IPS-18c (cell line): ENCODE measurements around the gene UBAC1.

Experiments
- H3K4me3 ChIP-seq: 2 replicates; pipeline ENCODE4 v1.7.0; 2013; ENCODE audit warnings: low read depth, mild to moderate bottlenecking, low read length, moderate library complexity; ENCODE audit not compliant: insufficient read depth
- H3K9me3 ChIP-seq: one replicate; pipeline ENCODE4 v1.6.1; 2013; ENCODE audit warnings: mild to moderate bottlenecking, low read length, moderate library complexity; ENCODE audit not compliant: control insufficient read depth, insufficient read depth

Gene UBAC1

DNA sequence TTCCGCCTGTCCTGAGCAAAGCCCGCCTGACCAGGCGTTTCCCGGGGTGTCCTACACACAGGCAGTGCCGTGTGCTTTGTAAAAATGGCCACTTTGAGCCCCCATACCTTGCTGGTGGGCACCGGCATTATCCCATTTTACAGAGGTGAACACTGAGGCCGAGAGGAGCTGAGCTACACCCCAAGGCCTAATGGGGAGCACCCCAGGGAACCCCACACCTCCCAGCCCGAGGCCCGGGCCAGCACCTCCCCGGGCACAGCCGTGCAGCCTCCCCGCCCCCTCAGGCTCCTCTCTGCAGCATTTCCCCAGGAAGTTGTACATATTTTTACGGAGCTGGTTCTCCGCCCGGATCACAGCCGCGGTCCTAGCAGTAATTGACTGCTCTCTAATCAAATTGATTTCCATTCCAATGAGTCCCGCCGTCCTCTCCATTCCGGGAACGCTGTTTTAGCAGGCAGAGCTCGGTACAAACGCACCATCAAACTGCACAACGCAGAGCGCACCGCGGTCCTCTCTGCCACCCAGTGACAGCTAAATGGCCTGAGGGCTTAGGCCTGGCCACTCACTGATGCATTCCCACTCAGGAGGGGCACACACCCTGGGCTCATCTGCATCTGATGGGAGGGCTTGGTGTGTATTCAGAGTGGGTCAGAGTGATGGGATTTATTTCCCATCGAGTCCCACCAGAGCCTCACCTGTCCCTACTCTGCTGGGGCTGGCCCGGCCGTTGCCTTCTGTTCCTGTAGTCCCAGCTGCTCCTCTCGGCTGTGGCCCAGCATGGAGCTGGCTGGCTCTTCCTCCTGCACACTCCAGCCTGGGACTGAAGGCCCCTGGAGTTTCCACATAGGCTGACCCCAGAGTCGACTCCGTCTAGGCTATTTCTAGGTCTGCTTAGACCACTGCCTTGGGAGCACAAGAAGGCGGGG is 36.2 kb upstream of the UBAC1 start:
- Histone ChIP-seq H3K4me3 (no peak overlapping the region), H3K9me3 (no peaks in the 10 kb centered on the region)

DNA sequence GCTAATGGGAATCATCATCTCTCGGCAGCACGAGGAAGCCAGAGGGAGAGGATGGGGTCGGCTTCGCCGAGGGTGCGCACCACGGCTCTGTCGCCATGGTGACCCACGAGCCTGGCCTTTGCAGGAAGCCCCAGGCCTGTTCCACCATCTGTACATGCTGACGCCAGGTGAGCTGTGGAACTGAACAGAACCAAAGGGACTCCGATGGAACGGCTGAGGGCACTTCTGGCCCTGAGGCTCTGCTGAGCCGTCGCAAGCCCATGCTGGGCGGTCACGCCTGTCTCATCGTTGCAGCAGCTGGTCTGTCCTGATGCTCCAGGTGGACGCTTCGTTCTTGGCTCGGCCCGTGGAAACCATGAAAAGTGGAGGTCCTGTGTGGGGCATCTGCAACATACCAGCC is 34.6 kb upstream of the UBAC1 start:
- Histone ChIP-seq H3K9me3 (no peaks in the 10 kb centered on the region), H3K4me3 (no peak overlapping the region)

DNA sequence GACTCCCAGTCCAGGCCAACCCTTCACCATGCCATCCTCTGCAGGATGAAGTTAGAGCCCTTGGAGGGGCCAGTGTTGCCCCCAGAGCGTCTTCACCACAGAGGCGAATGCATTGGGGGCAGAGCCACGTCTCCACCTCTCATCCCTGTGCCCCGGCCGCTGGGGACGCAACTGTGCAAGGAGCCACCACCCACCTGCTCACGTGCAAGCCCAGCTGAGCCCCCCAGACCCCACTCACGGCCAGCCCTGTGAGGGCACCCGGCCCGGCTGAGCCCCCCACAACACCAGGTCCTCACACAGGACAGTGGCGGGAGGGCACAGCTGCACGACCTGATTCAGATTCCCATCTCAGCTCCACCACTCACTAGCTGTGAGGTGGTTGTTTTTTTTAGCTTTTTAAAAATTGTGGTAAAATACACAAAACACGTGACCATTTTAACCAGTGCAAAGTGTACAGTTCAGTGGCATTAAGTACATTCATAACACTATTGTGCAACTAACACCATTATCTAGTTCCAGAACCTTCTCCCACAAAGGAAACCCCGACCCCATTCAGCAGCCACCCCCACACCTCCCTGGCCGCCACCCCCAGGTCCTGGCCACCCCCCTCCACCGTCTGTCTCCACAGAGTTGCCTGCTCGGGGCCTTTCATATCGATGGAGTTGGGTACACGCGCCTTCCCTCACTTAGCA is 33.5 kb upstream of the UBAC1 start:
- Histone ChIP-seq H3K4me3 (no peak overlapping the region), H3K9me3 (no peaks in the 10 kb centered on the region)

DNA sequence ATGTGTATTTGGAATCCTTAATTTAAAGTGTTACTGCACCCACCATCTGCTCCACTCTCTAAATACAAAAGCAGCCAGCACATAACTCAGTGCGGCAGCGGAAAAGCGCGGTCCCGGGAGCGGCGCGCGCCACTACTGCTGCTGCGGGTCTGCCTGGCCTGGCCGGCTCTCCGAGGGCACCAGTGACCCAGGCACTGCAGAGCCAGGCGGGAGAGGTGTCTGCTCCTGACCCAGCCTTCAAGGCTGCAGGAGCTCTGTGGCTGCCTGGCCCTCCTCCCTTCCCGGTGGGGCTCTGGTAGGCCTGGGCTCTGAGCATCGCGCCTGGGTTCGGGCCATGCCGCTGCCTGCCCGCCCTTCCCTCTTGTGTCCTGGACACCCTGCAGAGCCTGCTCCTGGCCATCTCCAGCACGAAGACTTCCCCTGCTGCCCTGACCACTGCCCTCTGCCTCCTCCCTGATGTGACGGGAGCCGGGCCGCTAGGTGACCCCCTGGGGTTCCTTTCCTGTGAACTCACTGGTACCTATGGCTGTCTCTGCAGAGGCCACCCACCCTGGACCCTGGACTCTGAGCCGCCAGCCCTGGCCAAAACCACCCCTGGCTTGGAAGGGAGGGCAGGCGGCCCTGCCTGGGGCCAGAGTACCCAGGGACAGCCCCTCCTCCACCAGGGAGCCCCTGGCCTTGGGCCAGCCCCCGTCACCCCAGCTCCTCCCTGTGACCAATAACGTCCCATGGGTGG is 32.8 kb upstream of the UBAC1 start:
- no peaks in the 10 kb centered on the region for H3K9me3 ChIP-seq
- no peak overlapping the region for H3K4me3 ChIP-seq

DNA sequence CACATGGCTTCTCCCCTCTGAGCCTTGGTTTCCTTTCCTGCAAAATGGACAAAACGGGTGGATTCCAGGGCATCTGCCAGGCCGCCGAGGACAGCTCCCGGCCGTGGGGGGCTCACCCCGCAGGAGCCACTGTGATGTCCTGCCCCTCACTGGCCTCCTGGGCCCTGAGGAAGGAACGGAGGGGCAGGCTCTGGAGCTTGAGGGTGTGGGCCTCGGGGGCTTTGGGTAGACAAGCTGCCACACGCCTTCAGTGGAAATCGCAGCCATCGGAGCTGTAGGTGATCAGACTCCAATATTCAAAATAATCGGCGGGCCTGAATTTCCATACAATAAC is 32.2 kb upstream of the UBAC1 start:
- Histone ChIP-seq H3K9me3 (no peaks in the 10 kb centered on the region), H3K4me3 (no peak overlapping the region)

DNA sequence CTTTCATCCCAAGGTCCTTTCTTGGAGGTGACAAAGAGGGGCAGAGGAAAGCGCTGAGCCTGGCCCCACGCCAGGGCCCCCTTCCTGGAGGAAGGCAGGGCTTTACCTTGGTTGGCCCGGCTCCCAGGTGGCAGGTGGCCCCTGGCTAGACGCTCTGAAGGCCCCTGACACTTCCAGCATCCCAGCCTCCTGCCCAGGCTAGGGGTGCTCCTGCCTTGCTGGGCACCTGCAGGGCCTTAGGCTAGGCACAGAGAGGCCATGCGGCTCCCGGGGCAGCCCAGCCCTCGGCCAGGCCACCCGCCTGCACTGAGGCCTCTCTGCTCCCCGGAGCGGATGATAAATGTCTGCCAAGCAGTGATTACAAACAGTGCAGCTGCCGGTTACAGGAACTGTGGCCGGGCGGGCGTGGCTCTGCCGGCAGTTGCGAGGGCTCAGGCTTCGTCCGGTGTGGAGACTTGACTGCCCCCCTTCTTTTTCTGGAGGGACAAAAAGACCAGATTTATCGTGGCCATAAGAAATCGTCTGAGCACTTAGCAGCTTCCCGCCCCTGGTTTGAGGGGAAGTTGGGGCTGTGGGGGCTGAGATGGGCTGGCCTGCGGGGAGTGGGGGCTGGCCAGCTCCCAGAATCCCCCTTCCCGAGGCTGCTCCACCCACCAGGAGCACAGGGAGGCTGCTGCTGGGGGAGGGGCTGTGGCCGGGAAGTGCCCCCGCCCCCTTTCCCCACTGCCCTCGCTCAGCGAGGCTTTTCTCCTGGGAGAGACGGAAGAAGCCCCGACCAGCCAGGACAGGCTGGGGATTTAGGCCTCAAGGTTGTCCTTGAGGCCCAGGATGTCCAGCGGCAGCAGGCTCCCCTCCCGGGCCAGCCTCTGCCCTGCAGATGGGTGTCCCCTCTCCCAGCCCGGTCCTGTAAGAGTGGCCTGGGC is 31.6 kb upstream of the UBAC1 start:
- Histone ChIP-seq H3K4me3 (0 out of 2 replicates have a peak overlapping the region, but pooled peaks have one; percentile 4), H3K9me3 (no peaks in the 10 kb centered on the region)

DNA sequence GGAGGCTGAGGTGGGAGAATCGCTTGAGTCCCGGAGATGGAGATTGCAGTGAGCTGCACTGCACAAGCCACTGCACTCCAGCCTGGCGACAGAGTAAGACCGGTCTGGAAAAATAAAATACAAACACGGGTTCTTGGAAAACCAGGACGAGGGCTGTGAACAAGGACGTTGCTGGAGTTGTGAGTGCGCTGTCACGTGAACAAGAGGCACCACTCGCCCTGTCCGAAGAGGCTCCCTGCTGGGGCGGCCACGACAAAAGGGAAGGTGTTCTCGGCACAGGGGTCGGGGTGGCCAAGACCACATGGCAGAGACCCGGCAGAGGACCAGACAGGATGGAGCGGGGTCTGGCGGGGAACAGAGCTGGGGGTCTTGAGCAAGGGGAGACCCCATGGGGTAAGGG is 30.6 kb upstream of the UBAC1 start:
- no peaks in the 10 kb centered on the region for H3K9me3 ChIP-seq
- no peak overlapping the region for H3K4me3 ChIP-seq

DNA sequence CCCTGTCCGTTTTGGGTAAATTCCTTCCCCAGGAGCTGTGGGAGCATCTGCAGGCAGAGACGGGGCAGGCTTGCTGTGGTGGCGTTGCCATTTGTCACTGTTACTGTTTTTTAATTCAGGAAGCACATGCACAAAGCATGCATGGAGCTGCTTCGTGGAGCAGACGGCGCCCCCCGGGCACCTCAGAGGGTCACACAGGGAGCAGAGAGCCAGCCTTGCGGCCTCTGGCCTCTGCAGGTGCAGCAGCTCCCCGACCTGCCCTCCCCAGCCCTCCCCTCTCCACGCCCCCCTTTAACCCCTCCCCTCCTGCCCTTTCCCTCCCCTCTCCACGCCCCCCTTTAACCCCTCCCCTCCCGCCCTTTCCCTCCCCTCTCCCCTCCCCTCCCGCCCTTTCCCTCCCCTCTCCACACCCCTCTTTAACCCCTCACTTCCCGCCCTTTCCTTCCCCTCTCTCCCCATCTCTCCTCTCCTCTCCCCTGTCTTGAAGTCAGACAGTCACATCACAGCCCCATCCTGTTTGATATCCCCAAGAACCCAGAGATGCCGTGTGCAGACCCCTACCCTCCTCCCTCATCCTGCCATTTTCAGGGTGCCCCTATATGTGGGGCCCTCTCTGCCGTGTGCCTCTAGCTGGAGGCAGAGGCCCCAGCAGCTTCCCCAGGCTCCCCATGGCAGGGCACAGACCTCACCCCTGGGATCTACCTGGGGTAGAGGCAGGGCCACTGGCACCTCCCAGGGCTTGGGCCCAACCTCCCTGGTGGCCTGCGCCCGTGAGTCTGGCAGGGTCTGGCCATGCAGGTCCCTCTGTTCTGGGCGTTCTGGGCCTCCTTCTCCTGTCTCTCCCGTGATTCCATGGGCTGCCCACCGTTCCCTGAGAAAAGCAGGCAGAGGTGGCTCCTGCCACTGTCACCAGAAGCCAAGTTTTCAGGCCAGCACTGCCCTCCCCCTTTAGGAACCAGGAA is 29.6 kb upstream of the UBAC1 start:
- Histone ChIP-seq H3K9me3 (no peaks in the 10 kb centered on the region), H3K4me3 (no peak overlapping the region)

DNA sequence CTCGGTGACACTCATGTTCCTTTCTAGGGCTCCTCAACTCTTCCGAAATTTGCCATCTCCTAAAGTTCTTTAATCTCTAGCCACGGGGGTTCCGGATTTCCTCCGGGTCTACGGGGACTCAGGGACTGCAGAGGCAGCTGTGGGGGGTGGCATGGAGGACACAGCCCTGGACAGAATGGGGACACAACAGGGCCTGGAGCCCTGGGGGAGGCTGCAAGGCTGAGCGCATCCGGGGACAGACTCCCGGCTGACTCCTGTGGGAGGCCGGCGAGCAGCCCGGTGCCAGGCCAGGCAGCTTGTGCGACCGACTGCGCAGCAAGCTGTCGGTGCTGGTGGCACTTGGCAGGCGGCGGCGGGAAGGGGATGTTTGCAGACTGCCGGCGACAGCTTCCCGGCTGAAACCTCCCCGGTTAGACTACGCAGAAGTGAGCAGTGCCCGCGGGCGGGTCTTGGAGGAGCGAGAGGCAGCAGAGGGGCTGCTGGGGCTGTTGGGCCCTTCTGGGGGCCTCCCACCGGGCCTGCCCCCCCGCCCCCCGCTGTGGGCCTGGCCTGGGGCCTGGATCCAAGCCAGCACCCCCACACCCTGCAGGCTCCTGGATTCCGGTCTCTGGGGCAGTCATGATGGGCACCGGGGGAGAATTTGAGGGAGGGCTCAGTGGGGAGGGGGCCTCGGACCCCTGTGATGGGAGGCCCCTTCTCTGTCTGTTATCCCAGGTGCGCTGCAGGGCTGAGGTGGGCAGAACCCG is 28.7 kb upstream of the UBAC1 start:
- no peak overlapping the region for H3K4me3 ChIP-seq
- no peaks in the 10 kb centered on the region for H3K9me3 ChIP-seq

DNA sequence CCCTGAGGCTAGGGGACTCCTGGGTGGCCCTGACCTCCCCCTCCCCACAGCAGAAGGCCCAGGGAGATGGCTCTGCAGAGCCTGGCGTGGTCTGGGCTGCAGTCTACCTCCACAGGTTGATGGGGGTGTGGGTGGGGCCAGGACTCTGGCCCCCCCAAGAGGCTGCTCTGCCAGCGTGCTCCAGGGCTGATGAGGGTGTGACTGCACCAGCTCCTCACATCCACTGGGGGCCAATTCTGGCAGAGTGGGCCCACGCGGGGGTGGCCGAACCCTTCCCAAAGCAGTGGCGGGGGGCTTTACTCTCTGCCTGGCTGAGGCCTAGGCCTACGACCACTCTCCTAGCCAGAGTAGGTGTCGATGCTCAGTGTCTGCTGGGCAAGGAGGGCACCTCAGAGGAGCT is 28.0 kb upstream of the UBAC1 start:
- no peaks in the 10 kb centered on the region for H3K9me3 ChIP-seq

DNA sequence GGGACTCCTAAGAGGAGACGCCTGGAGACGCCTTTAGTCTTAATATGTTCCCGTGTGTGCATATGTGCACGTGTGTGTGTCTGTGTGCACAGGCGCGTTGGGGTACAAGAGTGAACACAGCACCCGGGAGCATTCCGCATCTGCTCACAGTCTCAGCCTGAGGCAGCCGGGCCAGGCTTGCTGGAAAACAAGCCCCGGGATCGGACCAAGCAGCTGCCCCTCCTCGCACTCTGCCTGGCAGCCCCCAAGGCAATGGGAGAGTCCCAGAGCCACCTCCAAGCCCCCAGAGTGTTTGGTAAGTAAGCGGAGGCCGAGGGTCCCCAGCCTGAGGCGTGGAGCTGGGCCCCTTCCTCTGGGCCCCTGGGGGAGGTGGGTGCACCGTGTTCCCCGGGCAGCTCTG is 27.3 kb upstream of the UBAC1 start:
- Histone ChIP-seq H3K4me3 (no peak overlapping the region), H3K9me3 (no peaks in the 10 kb centered on the region)

More for the DNA sequence above, 28.0 kb upstream of the UBAC1 start:
- H3K4me3 ChIP-seq = no peak overlapping the region

DNA sequence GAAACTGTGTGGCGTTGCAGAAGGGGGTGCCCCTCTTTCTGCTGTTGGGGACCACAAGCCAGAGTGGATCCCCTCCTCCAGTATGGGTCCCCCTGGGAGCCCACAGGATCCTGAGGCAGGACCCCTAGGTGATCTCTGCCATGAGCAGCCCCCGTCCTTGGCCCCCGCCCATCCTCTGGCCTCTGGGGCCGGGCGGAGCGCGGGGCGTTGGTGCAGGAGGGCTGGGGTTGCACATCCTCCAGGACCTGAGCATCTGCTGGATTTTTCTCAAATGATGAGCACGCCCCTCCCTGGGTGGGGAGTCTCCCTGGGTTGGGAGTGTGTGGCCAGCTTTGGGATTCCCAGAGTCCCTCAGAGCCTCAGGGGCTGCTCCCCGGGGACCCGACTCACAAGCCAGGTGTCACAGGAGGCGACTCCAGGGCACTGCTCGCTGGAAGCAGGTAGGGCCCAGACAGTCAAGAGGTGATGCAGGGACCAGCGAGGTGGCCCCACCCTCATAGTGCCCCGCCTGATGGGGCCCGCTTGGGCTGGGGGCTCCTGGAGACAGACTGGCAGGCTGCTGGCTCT is 26.7 kb upstream of the UBAC1 start:
- Histone ChIP-seq H3K9me3 (no peaks in the 10 kb centered on the region), H3K4me3 (no peak overlapping the region)

DNA sequence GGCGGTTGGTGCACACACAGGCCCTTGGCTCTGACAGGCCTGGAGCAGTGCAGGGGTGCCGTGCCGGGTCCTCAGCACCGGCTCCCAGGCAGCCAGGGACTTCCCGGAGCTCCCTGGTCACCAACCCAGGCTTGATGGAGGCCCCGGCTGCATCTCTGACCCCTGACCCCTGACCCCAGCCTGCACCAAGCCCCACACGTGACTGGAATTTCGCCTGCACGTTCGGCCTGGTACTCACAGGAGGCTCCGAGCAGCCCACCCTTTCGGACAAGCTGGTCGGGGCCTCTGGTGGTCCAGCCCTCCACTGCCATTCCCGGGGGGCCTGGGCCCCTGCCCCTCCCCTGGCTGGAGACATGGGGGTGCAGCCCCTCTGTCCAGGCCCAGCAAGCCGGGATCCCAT is 25.4 kb upstream of the UBAC1 start:
- Histone ChIP-seq H3K9me3 (no peaks in the 10 kb centered on the region), H3K4me3 (no peak overlapping the region)

DNA sequence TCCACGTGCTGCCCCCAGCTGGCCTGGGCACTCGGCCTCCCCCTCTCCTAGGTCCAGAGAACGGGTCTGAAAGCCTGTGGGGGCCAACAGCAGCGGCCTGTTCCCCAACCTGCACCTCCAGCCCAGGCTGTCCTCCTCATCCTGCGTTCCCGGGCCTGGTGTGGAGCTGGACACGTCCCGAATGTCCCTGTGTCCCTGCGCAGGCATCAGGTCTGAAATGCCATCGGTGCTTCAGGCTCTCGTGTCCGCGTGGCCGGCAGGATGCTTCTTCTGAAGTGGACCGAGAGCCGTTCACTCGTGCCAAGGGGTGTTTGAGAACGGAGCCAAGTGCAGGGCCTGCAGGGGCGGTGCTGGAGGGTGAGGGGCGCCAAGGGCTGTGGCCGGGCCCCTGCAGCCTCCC is 24.7 kb upstream of the UBAC1 start:
- Histone ChIP-seq H3K9me3 (no peaks in the 10 kb centered on the region), H3K4me3 (no peak overlapping the region)

DNA sequence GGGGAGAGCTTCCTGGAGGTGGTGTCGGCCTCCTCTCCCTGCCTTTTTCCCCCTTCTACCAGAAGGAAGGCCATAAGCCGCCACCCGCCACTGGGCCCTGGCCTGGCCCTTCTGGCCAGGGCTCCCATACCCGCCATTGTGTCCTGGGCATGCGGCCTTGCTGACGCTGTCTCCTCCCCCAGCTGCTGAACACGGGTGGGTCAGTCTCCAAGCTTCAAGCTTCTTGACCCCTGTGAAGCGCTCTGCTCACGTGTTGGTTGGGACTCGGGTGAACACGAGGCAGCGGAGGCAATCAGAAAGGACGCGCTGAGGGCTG is 24.2 kb upstream of the UBAC1 start:
- H3K9me3 ChIP-seq = no peaks in the 10 kb centered on the region
- no peak overlapping the region for H3K4me3 ChIP-seq
